DOHH2 (cell line): ENCODE measurements around the gene CHD9NB.

Source experiments
- CTCF ChIP-seq: fragments of 200-600 bp; sonication (generic); IDR thresholded peaks from one replicate; pipeline ENCODE4 v1.5.1; 2014; ENCODE audit warnings: antibody characterized with exemption, mild to moderate bottlenecking, low read depth, low read length; ENCODE audit not compliant: poor library complexity, severe bottlenecking
- EZH2phosphoT487 ChIP-seq: fragments of 200-600 bp; sonication (generic); IDR thresholded peaks from 2 replicates; pipeline ENCODE4 v1.6.1; 2017; ENCODE audit warnings: borderline replicate concordance, mild to moderate bottlenecking, antibody characterized with exemption, low read length, moderate library complexity, mixed read lengths

- no peak for TF ChIP-seq CTCF
- no peak for TF ChIP-seq EZH2phosphoT487
Observed at GRCh38 chr16:53035176-53035942, 17.3 kb downstream of the CHD9NB start.
